Peyer's patch (tissue), 4 donors: ENCODE results near the gene CDH4. TPM values are rescaled to one million over a fixed set of nuclear protein-coding genes. Genes with fewer than 3 reads are reported as not detected.

ENCODE experiments used
- DNase-seq, 3 donors: peaks; one replicate each; pipeline ENCODE4 v3.0.0-alpha.2; 2017 to 2019
- H3K27ac ChIP-seq, 4 donors: fragments of 200-600 bp; sonication (generic); one replicate each; pipeline ENCODE4 v1.5.1; 2016 to 2019
- H3K27me3 ChIP-seq, 2 donors: fragments of 200-600 bp; sonication (generic); one replicate each; pipeline ENCODE4 v1.5.1; 2019
- H3K36me3 ChIP-seq, 3 donors: fragments of 200-600 bp; sonication (generic); one replicate each; pipeline ENCODE4 v1.5.1; 2016 to 2019
- H3K4me1 ChIP-seq, 4 donors: fragments of 200-600 bp; sonication (generic); one replicate each; pipeline ENCODE4 v1.5.1; 2016 to 2019
- H3K4me3 ChIP-seq, 4 donors: fragments of 200-600 bp; sonication (generic); 1 replicate in 3 of 4; 2 replicates in 1 of 4; pipeline ENCODE4 v1.5.1; 2016 to 2019; ENCODE audit warnings: mild to moderate bottlenecking in 1 of 4
- H3K9me3 ChIP-seq, 4 donors: fragments of 200-600 bp; sonication (generic); one replicate each; pipeline ENCODE4 v1.5.1; 2016 to 2019; ENCODE audit warnings: mild to moderate bottlenecking in 1 of 4
- CTCF ChIP-seq, 6 experiments: fragments of 450-650 bp in 4 of 6; fragments of 200-600 bp in 2 of 6; sonication (generic) in 1 of 6; IDR thresholded peaks; one replicate each; pipeline ENCODE4 v1.5.1; 2017 to 2019; ENCODE audit warnings: antibody characterized with exemption in 6 of 6, mild to moderate bottlenecking in 3 of 6, moderate library complexity in 1 of 6
- POLR2A ChIP-seq, 2 donors: fragments of 450-650 bp; IDR thresholded peaks; one replicate each; pipeline ENCODE4 v1.5.1; 2017; ENCODE audit warnings: antibody characterized with exemption in 2 of 2, mild to moderate bottlenecking in 2 of 2, moderate library complexity in 2 of 2
- total RNA-seq, 4 donors: library from RNA; depleted of rRNA; stranded (reverse); fragments of >200 nt; gene quantifications; one replicate each; pipeline ENCODE4 v1.1.0, GENCODE V29; 2016

Gene CDH4
- total RNA-seq, 4 donors from 2014 or later: 0.27 TPM; not detected in 3

GRCh38 chr20:61587681-61588289 is 335.7 kb downstream of the CDH4 start:
- Histone ChIP-seq H3K36me3 (no peaks in the 10 kb centered on the region), H3K4me1 (no peaks in the 10 kb centered on the region), H3K27me3 (no peaks in the 10 kb centered on the region), H3K4me3 (no peak overlapping the region), H3K27ac (no peak overlapping the region), H3K9me3 (no peaks in the 10 kb centered on the region)
- no peak for DNase-seq
- no peak for TF ChIP-seq POLR2A (IDR thresholded peaks at IDR 0.05)
- no peak for TF ChIP-seq CTCF (IDR thresholded peaks at IDR 0.05)

DNA sequence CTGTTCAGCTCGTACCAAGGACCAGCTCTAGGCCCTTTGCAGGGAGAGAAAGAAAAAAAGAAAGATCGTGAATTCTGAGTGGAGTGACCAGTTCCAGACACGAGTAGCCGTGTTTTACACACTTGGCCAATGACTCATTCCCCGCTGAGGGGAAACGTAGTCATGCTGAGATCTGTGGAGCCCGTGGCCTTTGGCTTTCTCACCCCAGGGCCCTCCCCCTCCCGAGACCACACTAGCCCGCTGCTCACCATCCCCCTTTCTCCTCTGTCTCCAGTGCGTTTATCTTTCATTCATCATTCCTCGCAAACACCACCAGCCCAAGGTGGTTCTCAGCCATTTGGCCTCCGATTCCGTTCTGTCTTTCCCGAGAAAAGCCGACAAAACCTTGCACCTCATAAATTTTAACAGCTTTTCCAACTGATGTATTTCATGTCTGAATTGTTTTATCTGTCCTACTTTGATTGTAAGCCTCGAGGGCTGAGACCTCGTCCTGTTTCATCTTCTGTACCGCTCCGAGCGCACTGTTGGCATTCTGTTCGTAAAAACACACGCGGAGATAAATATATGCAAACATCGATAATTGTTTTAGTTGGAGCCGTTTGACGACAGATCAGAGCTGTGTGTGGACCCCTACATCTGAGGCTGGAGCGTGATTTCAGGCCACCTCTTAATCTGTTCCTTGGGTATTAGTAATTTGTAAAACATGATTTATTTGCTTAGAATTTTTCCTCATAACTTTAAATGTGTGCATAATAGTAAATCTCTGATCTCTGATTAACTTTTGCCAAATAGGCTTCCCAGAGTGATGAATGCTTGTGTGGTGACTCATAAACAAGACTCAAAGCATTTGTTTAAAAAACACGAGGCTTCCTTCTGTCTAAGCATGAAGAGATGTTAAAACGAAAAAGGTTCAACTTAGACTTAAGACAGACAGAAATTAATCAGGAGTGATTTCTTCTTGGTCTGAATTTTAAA is 336.6 kb downstream of the CDH4 start:
- Histone ChIP-seq H3K4me1 (no peaks in the 10 kb centered on the region), H3K36me3 (no peaks in the 10 kb centered on the region), H3K4me3 (no peak overlapping the region), H3K9me3 (no peaks in the 10 kb centered on the region), H3K27me3 (no peaks in the 10 kb centered on the region), H3K27ac (no peak overlapping the region)
- no peak for DNase-seq
- TF ChIP-seq CTCF (IDR thresholded peaks at IDR 0.05): no peak
- no peak for TF ChIP-seq POLR2A (IDR thresholded peaks at IDR 0.05)

GRCh38 chr20:61590236-61590635 is 338.2 kb downstream of the CDH4 start:
- H3K36me3 ChIP-seq: no peaks in the 10 kb centered on the region
- H3K27me3 ChIP-seq: no peaks in the 10 kb centered on the region
- no peaks in the 10 kb centered on the region for H3K4me1 ChIP-seq
- no peak overlapping the region for H3K4me3 ChIP-seq
- DNase-seq: no peak
- no peaks in the 10 kb centered on the region for H3K9me3 ChIP-seq
- no peak overlapping the region for H3K27ac ChIP-seq
- TF ChIP-seq CTCF (IDR thresholded peaks at IDR 0.05): no peak
- no peak for TF ChIP-seq POLR2A (IDR thresholded peaks at IDR 0.05)

- Histone ChIP-seq H3K4me3 (no peak overlapping the region), H3K9me3 (no peaks in the 10 kb centered on the region), H3K27ac (no peak overlapping the region), H3K4me1 (no peaks in the 10 kb centered on the region), H3K36me3 (no peaks in the 10 kb centered on the region), H3K27me3 (no peaks in the 10 kb centered on the region)
- TF ChIP-seq CTCF (IDR thresholded peaks at IDR 0.05) (no peak), POLR2A (IDR thresholded peaks at IDR 0.05) (no peak)
- no peak for DNase-seq
Measured at GRCh38 chr20:61593516-61593915, 341.5 kb downstream of the CDH4 start.

GRCh38 chr20:61594198-61594597 is 342.1 kb downstream of the CDH4 start:
- Histone ChIP-seq H3K36me3 (no peaks in the 10 kb centered on the region), H3K4me1 (no peaks in the 10 kb centered on the region), H3K27me3 (no peaks in the 10 kb centered on the region), H3K4me3 (no peak overlapping the region), H3K9me3 (no peaks in the 10 kb centered on the region), H3K27ac (no peak overlapping the region)
- no peak for DNase-seq
- TF ChIP-seq POLR2A (IDR thresholded peaks at IDR 0.05) (no peak), CTCF (IDR thresholded peaks at IDR 0.05) (no peak)
